GM13977 (cell line): ENCODE measurements around the gene TANK.

Experiments
- DNase-seq: peaks from one replicate; pipeline ENCODE4 v3.0.0; 2012; ENCODE audit warnings: low spot score
- CTCF ChIP-seq: IDR thresholded peaks from 2 replicates; pipeline ENCODE4 v1.5.1; 2012; ENCODE audit warnings: mild to moderate bottlenecking, control low read depth; ENCODE audit not compliant: insufficient read depth; ENCODE audit errors: extremely low read depth, missing control alignments
- in situ Hi-C: fragments of 300-500 bp; cut with MboI; formaldehyde crosslinking; loops from one replicate; pipeline ENCODE4 v1.12.0; 2022; ENCODE audit warnings: low sequenced_read_pairs, low pct_unique_long_range_greater_than_20kb, mixed read lengths, inconsistent platforms; ENCODE audit not compliant: unreplicated experiment

TANK gene

GRCh38 chr2:161160226-161161073 lies at the start of gene TANK:
TANK (plus strand) TSS chr2:161160428; CDS start chr2:161179663, 19,235 bp downstream.
- in situ Hi-C loops, result no loop called here
- peak; percentile 88 for DNase-seq
- no peak for TF ChIP-seq CTCF

GRCh38 chr2:161111531-161111930 lies 48.7 kb upstream of the TANK start:
- in situ Hi-C loops, result no loop called here
- TF ChIP-seq CTCF, result no peak
- DNase-seq, result no peak

- DNase-seq, result no peak
Observed at GRCh38 chr2:161112908-161113307, 47.3 kb upstream of the TANK start.

GRCh38 chr2:161113693-161114575 lies 46.3 kb upstream of the TANK start:
- no peak for TF ChIP-seq CTCF
- no peak for DNase-seq
- in situ Hi-C loops, result no loop called here

More at GRCh38 chr2:161112908-161113307, 47.3 kb upstream of the TANK start:
- TF ChIP-seq CTCF, result no peak
- in situ Hi-C loops, result no loop called here

- in situ Hi-C loops, result no loop called here
- no peak for DNase-seq
- no peak for TF ChIP-seq CTCF
Observed at GRCh38 chr2:161115205-161115604, 45.0 kb upstream of the TANK start.

- TF ChIP-seq CTCF, result no peak
- DNase-seq, result no peak
- in situ Hi-C loops, result no loop called here
Observed at GRCh38 chr2:161115605-161116380, 44.4 kb upstream of the TANK start.
